ENCODE data around the gene MORC2. TPM values are rescaled to one million over a fixed set of nuclear protein-coding genes. Genes with fewer than 3 reads are reported as not detected.

Gene MORC2
- total RNA-seq, 2 experiments from 2014 or later, result 22.9 to 35.6 TPM

- Histone ChIP-seq H3K36me3 (ENCODE audit: insufficient read depth, low read length) (peaks cover 99% of the 10 kb centered on the region), H3K4me2 (ENCODE audit: low read length) (no peak overlapping the region), H3K27ac (ENCODE audit: low read depth, low read length, poor library complexity, severe bottlenecking) (no peak overlapping the region), H2AFZ (ENCODE audit: low read length) (no peak overlapping the region), H3K79me2 (ENCODE audit: insufficient read depth, low read depth, low read length) (no peaks in the 10 kb centered on the region), H4K20me1 (ENCODE audit: insufficient read depth, low read length) (no peaks in the 10 kb centered on the region), H3K4me1 (ENCODE audit: insufficient read depth, low read length, poor library complexity, severe bottlenecking) (no peaks in the 10 kb centered on the region), H3K4me3 (ENCODE audit: low read depth, low read length, poor library complexity, severe bottlenecking) (no peak overlapping the region), H3K9me2 (ENCODE audit: insufficient read depth, low read length) (no peaks in the 10 kb centered on the region), H3K9me3 (ENCODE audit: low read length) (no peaks in the 10 kb centered on the region)
- intact Hi-C loops (cut with micrococcal nuclease; ENCODE audit: unreplicated experiment), result loop anchor here (5.0 kb wide), 1 partner anchor 201 kb away; no protein-coding TSS in a partner anchor
- ChIA-PET CTCF (ENCODE audit: unreplicated experiment) (no interaction called here), POLR2A (interaction anchor here (0.6 to 1.2 kb wide), 2 partner anchors 22 to 108 kb away, joined by 3 to 4 read pairs; partner anchors contain the start of gene MORC2)
- TF ChIP-seq EZH2phosphoT487 (IDR thresholded peaks at IDR 0.05; ENCODE audit: borderline replicate concordance, low read depth, low read length) (no peak), CTCF (conservative IDR thresholded peaks at IDR 0.05; ENCODE audit: low read length) (no peak)
- no TSS peak for BruUV-seq (replicated peaks)
- no peak for DNase-seq (ENCODE audit: low spot score)
Observed at GRCh38 chr22:30946354-30946753, 22.2 kb downstream of the MORC2 start.

- H2AFZ ChIP-seq (ENCODE audit: low read length), result no peak overlapping the region
- intact Hi-C loops (cut with micrococcal nuclease; ENCODE audit: unreplicated experiment), result loop anchor here (5.0 kb wide), 1 partner anchor 202 kb away; no protein-coding TSS in a partner anchor
- POLR2A ChIA-PET, result no interaction called here
- BruUV-seq (replicated peaks), result no TSS peak
- H3K9me3 ChIP-seq (ENCODE audit: low read length), result no peaks in the 10 kb centered on the region
- no peak for DNase-seq (ENCODE audit: low spot score)
- no peaks in the 10 kb centered on the region for H3K79me2 ChIP-seq (ENCODE audit: insufficient read depth, low read depth, low read length)
- TF ChIP-seq CTCF (conservative IDR thresholded peaks at IDR 0.05; ENCODE audit: low read length) (no peak), EZH2phosphoT487 (IDR thresholded peaks at IDR 0.05; ENCODE audit: borderline replicate concordance, low read depth, low read length) (no peak)
- CTCF ChIA-PET (ENCODE audit: unreplicated experiment), result no interaction called here
- no peaks in the 10 kb centered on the region for H3K4me1 ChIP-seq (ENCODE audit: insufficient read depth, low read length, poor library complexity, severe bottlenecking)
- no peaks in the 10 kb centered on the region for H3K9me2 ChIP-seq (ENCODE audit: insufficient read depth, low read length)
- no peaks in the 10 kb centered on the region; the same call in 1 of the 2 replicates for H4K20me1 ChIP-seq (ENCODE audit: insufficient read depth, low read length)
- H3K27ac ChIP-seq (ENCODE audit: low read depth, low read length, poor library complexity, severe bottlenecking), result no peak overlapping the region
- H3K36me3 ChIP-seq (ENCODE audit: insufficient read depth, low read length), result peaks cover 99% of the 10 kb centered on the region
- H3K4me2 ChIP-seq (ENCODE audit: low read length), result no peak overlapping the region
- no peak overlapping the region for H3K4me3 ChIP-seq (ENCODE audit: low read depth, low read length, poor library complexity, severe bottlenecking)
Observed at GRCh38 chr22:30945653-30946052, 22.9 kb downstream of the MORC2 start.

GRCh38 chr22:30944986-30945385 lies 23.6 kb downstream of the MORC2 start:
- no peak overlapping the region for H3K27ac ChIP-seq (ENCODE audit: low read depth, low read length, poor library complexity, severe bottlenecking)

More at GRCh38 chr22:30944986-30945385, 23.6 kb downstream of the MORC2 start:
- TF ChIP-seq CTCF (conservative IDR thresholded peaks at IDR 0.05; ENCODE audit: low read length) (no peak), EZH2phosphoT487 (IDR thresholded peaks at IDR 0.05; ENCODE audit: borderline replicate concordance, low read depth, low read length) (no peak)
- Histone ChIP-seq H3K36me3 (ENCODE audit: insufficient read depth, low read length) (peaks cover 99% of the 10 kb centered on the region), H4K20me1 (ENCODE audit: insufficient read depth, low read length) (no peaks in the 10 kb centered on the region; the same call in 1 of the 2 replicates), H2AFZ (ENCODE audit: low read length) (no peak overlapping the region), H3K4me2 (ENCODE audit: low read length) (no peak overlapping the region), H3K9me3 (ENCODE audit: low read length) (no peaks in the 10 kb centered on the region), H3K4me1 (ENCODE audit: insufficient read depth, low read length, poor library complexity, severe bottlenecking) (no peaks in the 10 kb centered on the region), H3K9me2 (ENCODE audit: insufficient read depth, low read length) (no peaks in the 10 kb centered on the region), H3K79me2 (ENCODE audit: insufficient read depth, low read depth, low read length) (no peaks in the 10 kb centered on the region), H3K4me3 (ENCODE audit: low read depth, low read length, poor library complexity, severe bottlenecking) (no peak overlapping the region)
- DNase-seq (ENCODE audit: low spot score), result no peak
- intact Hi-C loops (cut with micrococcal nuclease; ENCODE audit: unreplicated experiment), result loop anchor here (5.0 kb wide), 1 partner anchor 202 kb away; no protein-coding TSS in a partner anchor
- ChIA-PET CTCF (ENCODE audit: unreplicated experiment) (no interaction called here), POLR2A (no interaction called here)
- BruUV-seq (replicated peaks), result no TSS peak
